ENCODE measurements around the gene KRTAP2-4.

DNA sequence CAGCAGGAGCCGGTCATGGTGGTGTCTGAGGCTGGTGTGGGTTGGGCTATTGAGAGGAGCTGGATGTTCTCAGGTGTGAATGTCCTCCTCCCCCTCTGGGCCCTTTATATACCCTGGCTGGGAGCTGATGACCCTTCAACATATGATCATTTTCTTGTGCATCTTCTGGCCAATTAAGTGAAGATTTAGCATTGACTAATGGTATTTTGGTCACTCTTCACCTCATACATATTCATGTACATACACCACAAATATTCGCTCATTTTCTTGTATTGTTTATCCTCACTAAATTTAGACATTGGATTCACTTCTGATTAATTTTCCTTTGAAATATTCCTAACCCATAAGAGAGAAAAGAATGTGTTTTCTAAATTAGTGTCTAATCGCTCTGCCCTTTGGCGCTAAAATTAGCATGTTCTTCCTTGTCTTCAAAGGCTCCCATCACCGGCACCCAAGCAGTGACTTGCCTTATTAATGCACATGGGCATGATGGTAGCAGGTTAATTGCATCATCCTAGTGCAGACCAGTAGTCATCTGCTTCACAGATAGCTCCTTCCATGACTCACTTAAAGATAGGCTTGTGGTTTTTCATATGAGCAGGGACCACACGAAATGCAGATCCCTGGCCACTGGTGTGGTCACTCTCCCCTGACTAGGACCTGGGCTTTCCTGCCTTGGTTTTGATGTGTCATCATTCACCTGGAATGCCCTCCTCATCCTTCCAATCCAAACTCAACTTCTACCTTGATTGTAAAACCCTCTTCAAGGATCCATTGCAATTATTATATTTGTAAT, at the start of gene KRTAP2-4:
- TF ChIP-seq, protein P1, sequence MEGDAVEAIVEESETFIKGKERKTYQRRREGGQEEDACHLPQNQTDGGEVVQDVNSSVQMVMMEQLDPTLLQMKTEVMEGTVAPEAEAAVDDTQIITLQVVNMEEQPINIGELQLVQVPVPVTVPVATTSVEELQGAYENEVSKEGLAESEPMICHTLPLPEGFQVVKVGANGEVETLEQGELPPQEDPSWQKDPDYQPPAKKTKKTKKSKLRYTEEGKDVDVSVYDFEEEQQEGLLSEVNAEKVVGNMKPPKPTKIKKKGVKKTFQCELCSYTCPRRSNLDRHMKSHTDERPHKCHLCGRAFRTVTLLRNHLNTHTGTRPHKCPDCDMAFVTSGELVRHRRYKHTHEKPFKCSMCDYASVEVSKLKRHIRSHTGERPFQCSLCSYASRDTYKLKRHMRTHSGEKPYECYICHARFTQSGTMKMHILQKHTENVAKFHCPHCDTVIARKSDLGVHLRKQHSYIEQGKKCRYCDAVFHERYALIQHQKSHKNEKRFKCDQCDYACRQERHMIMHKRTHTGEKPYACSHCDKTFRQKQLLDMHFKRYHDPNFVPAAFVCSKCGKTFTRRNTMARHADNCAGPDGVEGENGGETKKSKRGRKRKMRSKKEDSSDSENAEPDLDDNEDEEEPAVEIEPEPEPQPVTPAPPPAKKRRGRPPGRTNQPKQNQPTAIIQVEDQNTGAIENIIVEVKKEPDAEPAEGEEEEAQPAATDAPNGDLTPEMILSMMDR (IDR thresholded peaks at IDR 0.05): no peak
- no peak for TF ChIP-seq POLR2A (IDR thresholded peaks at IDR 0.05)
